OCI-LY7 (cell line): ENCODE results near the gene HDGF. TPM values are rescaled to one million over a fixed set of nuclear protein-coding genes. Genes with fewer than 3 reads are reported as not detected.
A peak's percentile ranks its signal among the peaks of the same experiment; 100 is the strongest.

ENCODE experiments used
- BruUV-seq: library from RNA; stranded (reverse); fragments of 400-500 nt; replicated peaks from 2 replicates; lab custom pipeline; 2021; lab: Mats Ljungman, UMichigan
- CTCF ChIA-PET: fragments of 300-600 bp; sonication (Branson Sonifier 250); formaldehyde crosslinking; loops from one replicate; lab custom pipeline; 2022; ENCODE audit warnings: antibody characterized with exemption; ENCODE audit not compliant: unreplicated experiment; lab: Charles Lee
- POLR2A ChIA-PET: fragments of 300-600 bp; sonication (Branson Sonifier 250); formaldehyde crosslinking; loops from one replicate; lab custom pipeline; 2022; ENCODE audit warnings: antibody characterized with exemption; lab: Charles Lee
- DNase-seq: peaks from one replicate; pipeline ENCODE4 v3.0.0-alpha.2; 2015; ENCODE audit warnings: low spot score
- H2AFZ ChIP-seq: fragments of 200-600 bp; sonication (generic), shearing (Covaris generic); 2 replicates; pipeline ENCODE4 v1.6.1; 2014; ENCODE audit warnings: mild to moderate bottlenecking, antibody characterized with exemption, low read length, moderate library complexity
- H3K27ac ChIP-seq: fragments of 200-600 bp; sonication (generic); 2 replicates; pipeline ENCODE4 v1.5.1; 2014; ENCODE audit warnings: mixed run types, low read depth, mild to moderate bottlenecking, moderate library complexity, low read length, inconsistent platforms; ENCODE audit not compliant: poor library complexity, severe bottlenecking
- H3K36me3 ChIP-seq: fragments of 200-600 bp; sonication (generic); 2 replicates; pipeline ENCODE4 v1.6.1; 2014; ENCODE audit warnings: mild to moderate bottlenecking, antibody characterized with exemption, low read length, moderate library complexity, mixed read lengths; ENCODE audit not compliant: insufficient read depth
- H3K4me1 ChIP-seq: fragments of 200-600 bp; sonication (generic); 2 replicates; pipeline ENCODE4 v1.5.1; 2014; ENCODE audit warnings: mild to moderate bottlenecking, low read length; ENCODE audit not compliant: insufficient read depth, poor library complexity, severe bottlenecking
- H3K4me2 ChIP-seq: fragments of 200-600 bp; sonication (generic); 2 replicates; pipeline ENCODE4 v1.6.1; 2014; ENCODE audit warnings: mild to moderate bottlenecking, low read length
- H3K4me3 ChIP-seq: fragments of 200-600 bp; sonication (generic); 2 replicates; pipeline ENCODE4 v1.5.1; 2014; ENCODE audit warnings: mild to moderate bottlenecking, low read depth, low read length; ENCODE audit not compliant: poor library complexity, severe bottlenecking
- H3K79me2 ChIP-seq: fragments of 200-600 bp; sonication (generic); 2 replicates; pipeline ENCODE4 v1.6.1; 2016; ENCODE audit warnings: low read depth, mild to moderate bottlenecking, low read length, moderate library complexity, mixed read lengths; ENCODE audit not compliant: insufficient read depth
- H3K9me2 ChIP-seq: fragments of 200-600 bp; sonication (generic); 2 replicates; pipeline ENCODE4 v1.6.1; 2016; ENCODE audit warnings: mild to moderate bottlenecking, low read length, mixed read lengths; ENCODE audit not compliant: insufficient read depth
- H3K9me3 ChIP-seq: fragments of 200-600 bp; sonication (generic); 2 replicates; pipeline ENCODE4 v1.6.1; 2014; ENCODE audit warnings: mild to moderate bottlenecking, mixed run types, low read length, mixed read lengths
- H4K20me1 ChIP-seq: fragments of 200-600 bp; sonication (generic); 2 replicates; pipeline ENCODE4 v1.6.1; 2014; ENCODE audit warnings: mild to moderate bottlenecking, antibody characterized with exemption, low read length, moderate library complexity, mixed read lengths; ENCODE audit not compliant: insufficient read depth
- EZH2phosphoT487 ChIP-seq: fragments of 200-600 bp; sonication (generic); IDR thresholded peaks from 2 replicates; pipeline ENCODE4 v1.6.1; 2018; ENCODE audit warnings: low read depth, borderline replicate concordance, mild to moderate bottlenecking, mixed run types, antibody characterized with exemption, low read length, moderate library complexity, mixed read lengths
- intact Hi-C: fragments of 100-400 bp; cut with micrococcal nuclease; formaldehyde crosslinking; loops from one replicate; pipeline ENCODE4 v1.10.0; 2022; ENCODE audit not compliant: unreplicated experiment
- total RNA-seq, 2 experiments: library from RNA; depleted of rRNA in 1 of 2; stranded (reverse); fragments of >200 nt in 1 of 2; shearing (Covaris generic) in 1 of 2; gene quantifications; 2 replicates each; pipeline ENCODE4 v1.2.3, GENCODE V29; 2014 to 2022
- TF ChIP-seq, protein P1 (sequence below): fragments of 200-600 bp; sonication (generic); conservative IDR thresholded peaks from 2 replicates; pipeline ENCODE4 v1.5.1; 2014; ENCODE audit warnings: mild to moderate bottlenecking, antibody characterized with exemption, low read length, moderate library complexity, mixed read lengths

HDGF gene
- total RNA-seq, 2 experiments from 2014 or later, result 291 to 329 TPM

DNA sequence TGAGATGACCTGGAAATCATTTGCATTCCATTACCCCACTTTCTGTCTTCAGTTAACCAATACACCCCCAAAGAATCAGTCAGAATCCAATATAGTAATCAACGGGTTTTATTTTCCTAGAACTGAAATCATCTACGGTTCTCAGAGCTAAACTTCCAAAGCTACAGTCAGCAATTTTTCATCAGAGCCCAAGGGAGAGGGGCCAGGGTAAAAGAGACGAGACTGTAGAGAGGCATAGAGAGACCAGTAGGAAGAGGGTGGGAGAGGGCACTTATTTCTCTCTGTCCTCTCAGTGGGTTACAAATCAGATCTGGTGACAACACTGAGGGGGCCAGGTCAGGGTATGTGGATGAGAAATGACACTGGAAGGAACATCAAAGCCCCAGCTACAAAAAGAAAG is 9.5 kb downstream of the HDGF start:
- H3K9me3 ChIP-seq, result no peaks in the 10 kb centered on the region
- peak overlapping the region; percentile 67 for H3K4me2 ChIP-seq
- H3K9me2 ChIP-seq, result no peaks in the 10 kb centered on the region
- H3K27ac ChIP-seq, result peak overlapping the region; percentile 70
- no TSS peak for BruUV-seq
- TF ChIP-seq, protein P1, sequence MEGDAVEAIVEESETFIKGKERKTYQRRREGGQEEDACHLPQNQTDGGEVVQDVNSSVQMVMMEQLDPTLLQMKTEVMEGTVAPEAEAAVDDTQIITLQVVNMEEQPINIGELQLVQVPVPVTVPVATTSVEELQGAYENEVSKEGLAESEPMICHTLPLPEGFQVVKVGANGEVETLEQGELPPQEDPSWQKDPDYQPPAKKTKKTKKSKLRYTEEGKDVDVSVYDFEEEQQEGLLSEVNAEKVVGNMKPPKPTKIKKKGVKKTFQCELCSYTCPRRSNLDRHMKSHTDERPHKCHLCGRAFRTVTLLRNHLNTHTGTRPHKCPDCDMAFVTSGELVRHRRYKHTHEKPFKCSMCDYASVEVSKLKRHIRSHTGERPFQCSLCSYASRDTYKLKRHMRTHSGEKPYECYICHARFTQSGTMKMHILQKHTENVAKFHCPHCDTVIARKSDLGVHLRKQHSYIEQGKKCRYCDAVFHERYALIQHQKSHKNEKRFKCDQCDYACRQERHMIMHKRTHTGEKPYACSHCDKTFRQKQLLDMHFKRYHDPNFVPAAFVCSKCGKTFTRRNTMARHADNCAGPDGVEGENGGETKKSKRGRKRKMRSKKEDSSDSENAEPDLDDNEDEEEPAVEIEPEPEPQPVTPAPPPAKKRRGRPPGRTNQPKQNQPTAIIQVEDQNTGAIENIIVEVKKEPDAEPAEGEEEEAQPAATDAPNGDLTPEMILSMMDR, result no peak
- no peak for TF ChIP-seq EZH2phosphoT487
- DNase-seq, result no peak
- intact Hi-C loops, result loop anchor here (1.0 kb wide), 1 partner anchor 9 kb away; the partner anchor contains the start of gene HDGF
- ChIA-PET CTCF (interaction anchor here (0.6 to 1.1 kb wide), 2 partner anchors 16 to 988 kb away, joined by 3 read pairs; no protein-coding TSS in a partner anchor), POLR2A (interaction anchor here (1.2 to 2.7 kb wide), 4 partner anchors 14 to 25 kb away, joined by 3 to 16 read pairs (median 4); partner anchors contain the start of genes METTL25B and PRCC)
- peaks cover 81% of the 10 kb centered on the region for H3K36me3 ChIP-seq
- H3K4me1 ChIP-seq, result peaks cover 37% of the 10 kb centered on the region
- H3K4me3 ChIP-seq, result no peak overlapping the region
- peaks cover 35% of the 10 kb centered on the region for H3K79me2 ChIP-seq
- no peak overlapping the region for H2AFZ ChIP-seq
- peaks cover 9% of the 10 kb centered on the region; the same call in 1 of the 2 replicates for H4K20me1 ChIP-seq

DNA sequence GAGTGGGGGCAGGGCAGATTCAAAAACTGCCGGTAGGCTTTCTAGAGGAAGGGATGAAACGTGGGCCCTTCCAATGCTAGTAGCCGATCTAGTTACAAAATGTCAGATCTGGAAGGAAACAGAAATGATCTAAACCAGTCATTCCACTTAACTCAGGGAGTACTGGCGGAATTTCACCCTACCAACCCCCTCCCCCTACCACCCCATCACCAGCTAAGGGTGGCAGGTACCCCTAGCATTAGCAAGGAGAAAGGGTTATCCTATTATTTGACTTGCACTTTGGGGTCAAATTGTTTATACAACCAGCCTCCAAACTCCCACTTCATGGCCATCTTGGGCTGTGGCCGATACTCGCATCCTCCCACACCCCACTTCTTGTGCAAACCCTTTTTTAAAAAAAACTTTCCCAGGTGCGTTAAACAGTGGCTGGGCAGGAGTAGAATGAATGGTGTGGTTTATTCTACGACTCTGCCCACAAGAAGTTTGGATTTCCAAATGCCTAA is 9.9 kb downstream of the HDGF start:
- Histone ChIP-seq H3K79me2 (peaks cover 31% of the 10 kb centered on the region), H2AFZ (no peak overlapping the region), H3K9me2 (no peaks in the 10 kb centered on the region), H3K4me1 (peaks cover 32% of the 10 kb centered on the region), H3K4me2 (peak overlapping the region; percentile 67), H4K20me1 (peaks cover 9% of the 10 kb centered on the region; the same call in 1 of the 2 replicates), H3K4me3 (peak overlapping the region; percentile 58), H3K9me3 (no peaks in the 10 kb centered on the region), H3K36me3 (peaks cover 86% of the 10 kb centered on the region), H3K27ac (peak overlapping the region; percentile 70)
- no peak for DNase-seq
- TF ChIP-seq, protein P1, result no peak
- TF ChIP-seq EZH2phosphoT487, result no peak
- POLR2A ChIA-PET, result interaction anchor here (0.7 to 2.7 kb wide), 9 partner anchors 9 to 27 kb away, joined by 3 to 16 read pairs (median 5); partner anchors contain the start of genes HDGF, ISG20L2, METTL25B and PRCC
- intact Hi-C loops, result loop anchor here (1.0 kb wide), 1 partner anchor 26 kb away; the partner anchor contains the start of gene PRCC
- CTCF ChIA-PET, result interaction anchor here (0.6 to 1.1 kb wide), 5 partner anchors 14 to 989 kb away, joined by 3 to 4 read pairs (median 3); no protein-coding TSS in a partner anchor
- no TSS peak for BruUV-seq
